ENCODE results near the gene TARS2.

The TARS2 gene

DNA sequence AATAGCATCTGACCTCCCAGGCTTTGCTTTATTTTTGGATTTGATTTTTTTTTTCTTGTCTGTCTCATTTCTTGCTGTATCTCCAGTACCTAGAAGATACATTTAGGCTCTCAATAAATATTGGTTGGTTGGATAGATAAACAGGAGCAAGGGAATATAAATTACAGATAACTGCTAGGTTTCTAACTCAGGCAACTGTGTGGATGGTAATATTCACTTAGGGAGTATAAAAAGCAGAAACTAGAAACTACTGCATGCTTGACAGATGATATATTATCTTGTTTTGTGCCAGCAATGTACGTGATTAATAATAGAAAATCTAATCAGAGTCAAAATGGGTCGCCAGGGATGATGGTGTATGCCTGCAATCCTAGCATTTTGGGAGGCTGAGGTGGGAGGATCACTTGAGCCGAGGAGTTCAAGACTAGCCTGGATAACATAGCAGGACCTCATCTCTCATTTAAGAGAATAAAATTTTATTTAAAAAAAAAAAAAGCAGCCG is 31.0 kb upstream of the TARS2 start:
- H3K27me3 ChIP-seq (ENCODE audit: low read length): no peaks in the 10 kb centered on the region
- no peaks in the 10 kb centered on the region for H3K9me2 ChIP-seq (replicated peaks; ENCODE audit: insufficient read depth, low read length)
- no peak overlapping the region for H3K4me2 ChIP-seq (ENCODE audit: low read depth, low read length, poor library complexity, severe bottlenecking)
- H3K27ac ChIP-seq (ENCODE audit: low read depth, low read length): no peak overlapping the region
- no peaks in the 10 kb centered on the region for H3K9me3 ChIP-seq (ENCODE audit: insufficient read depth, low read length)
- TF ChIP-seq EZH2phosphoT487 (conservative IDR thresholded peaks at IDR 0.05; ENCODE audit: low read length): no peak
- TF ChIP-seq, protein P1, sequence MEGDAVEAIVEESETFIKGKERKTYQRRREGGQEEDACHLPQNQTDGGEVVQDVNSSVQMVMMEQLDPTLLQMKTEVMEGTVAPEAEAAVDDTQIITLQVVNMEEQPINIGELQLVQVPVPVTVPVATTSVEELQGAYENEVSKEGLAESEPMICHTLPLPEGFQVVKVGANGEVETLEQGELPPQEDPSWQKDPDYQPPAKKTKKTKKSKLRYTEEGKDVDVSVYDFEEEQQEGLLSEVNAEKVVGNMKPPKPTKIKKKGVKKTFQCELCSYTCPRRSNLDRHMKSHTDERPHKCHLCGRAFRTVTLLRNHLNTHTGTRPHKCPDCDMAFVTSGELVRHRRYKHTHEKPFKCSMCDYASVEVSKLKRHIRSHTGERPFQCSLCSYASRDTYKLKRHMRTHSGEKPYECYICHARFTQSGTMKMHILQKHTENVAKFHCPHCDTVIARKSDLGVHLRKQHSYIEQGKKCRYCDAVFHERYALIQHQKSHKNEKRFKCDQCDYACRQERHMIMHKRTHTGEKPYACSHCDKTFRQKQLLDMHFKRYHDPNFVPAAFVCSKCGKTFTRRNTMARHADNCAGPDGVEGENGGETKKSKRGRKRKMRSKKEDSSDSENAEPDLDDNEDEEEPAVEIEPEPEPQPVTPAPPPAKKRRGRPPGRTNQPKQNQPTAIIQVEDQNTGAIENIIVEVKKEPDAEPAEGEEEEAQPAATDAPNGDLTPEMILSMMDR (IDR thresholded peaks at IDR 0.05; ENCODE audit: insufficient read depth, low read length, poor library complexity, severe bottlenecking): no peak
- H3F3A ChIP-seq (ENCODE audit: insufficient read depth): no peaks in the 10 kb centered on the region
- peaks cover 4% of the 10 kb centered on the region; the same call in 1 of the 2 replicates for H3K36me3 ChIP-seq (ENCODE audit: low read length)
- H3K9ac ChIP-seq (ENCODE audit: low read length): no peak overlapping the region
- no peaks in the 10 kb centered on the region for H3K79me2 ChIP-seq (ENCODE audit: insufficient read depth, low read length)
- no peak overlapping the region for H3K4me3 ChIP-seq (ENCODE audit: insufficient read depth, low read length, poor library complexity, severe bottlenecking)
- H2AFZ ChIP-seq (ENCODE audit: low read depth, low read length, severe bottlenecking): no peak overlapping the region
- H4K20me1 ChIP-seq (ENCODE audit: low read depth, low read length): no peaks in the 10 kb centered on the region

DNA sequence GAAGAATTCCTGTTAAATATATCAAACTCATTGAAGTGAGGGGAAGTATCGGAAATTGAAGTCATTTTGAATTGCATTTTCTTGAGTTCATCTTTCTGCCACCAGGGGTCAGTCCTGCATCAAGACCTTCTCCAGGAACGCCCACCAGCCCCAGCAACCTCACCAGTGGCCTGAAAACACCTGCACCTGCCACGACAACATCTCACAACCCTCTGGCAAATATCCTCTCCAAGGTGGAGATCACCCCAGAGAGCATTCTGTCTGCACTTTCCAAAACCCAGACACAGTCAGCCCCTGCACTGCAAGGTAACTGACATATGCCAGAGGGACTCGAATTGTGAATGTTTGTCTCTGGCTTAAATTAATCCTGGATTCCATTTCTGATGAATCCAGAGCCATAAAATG is 22.8 kb upstream of the TARS2 start:
- TF ChIP-seq, protein P1 (IDR thresholded peaks at IDR 0.05; ENCODE audit: insufficient read depth, low read length, poor library complexity, severe bottlenecking): peak; percentile 42
- TF ChIP-seq EZH2phosphoT487 (conservative IDR thresholded peaks at IDR 0.05; ENCODE audit: low read length): no peak
- no peaks in the 10 kb centered on the region for H3K27me3 ChIP-seq (ENCODE audit: low read length)
- no peak overlapping the region for H2AFZ ChIP-seq (ENCODE audit: low read depth, low read length, severe bottlenecking)
- H3K27ac ChIP-seq (ENCODE audit: low read depth, low read length): no peak overlapping the region
- no peaks in the 10 kb centered on the region for H4K20me1 ChIP-seq (ENCODE audit: low read depth, low read length)
- no peaks in the 10 kb centered on the region for H3K9me3 ChIP-seq (ENCODE audit: insufficient read depth, low read length)
- no peaks in the 10 kb centered on the region for H3K79me2 ChIP-seq (ENCODE audit: insufficient read depth, low read length)
- peaks cover 11% of the 10 kb centered on the region; the same call in 1 of the 2 replicates for H3K36me3 ChIP-seq (ENCODE audit: low read length)
- H3K4me3 ChIP-seq (ENCODE audit: insufficient read depth, low read length, poor library complexity, severe bottlenecking): no peak overlapping the region
- H3K9ac ChIP-seq (ENCODE audit: low read length): no peak overlapping the region
- H3F3A ChIP-seq (ENCODE audit: insufficient read depth): peaks cover 7% of the 10 kb centered on the region; the same call in 1 of the 2 replicates
- H3K9me2 ChIP-seq (replicated peaks; ENCODE audit: insufficient read depth, low read length): no peaks in the 10 kb centered on the region
- no peak overlapping the region for H3K4me2 ChIP-seq (ENCODE audit: low read depth, low read length, poor library complexity, severe bottlenecking)

DNA sequence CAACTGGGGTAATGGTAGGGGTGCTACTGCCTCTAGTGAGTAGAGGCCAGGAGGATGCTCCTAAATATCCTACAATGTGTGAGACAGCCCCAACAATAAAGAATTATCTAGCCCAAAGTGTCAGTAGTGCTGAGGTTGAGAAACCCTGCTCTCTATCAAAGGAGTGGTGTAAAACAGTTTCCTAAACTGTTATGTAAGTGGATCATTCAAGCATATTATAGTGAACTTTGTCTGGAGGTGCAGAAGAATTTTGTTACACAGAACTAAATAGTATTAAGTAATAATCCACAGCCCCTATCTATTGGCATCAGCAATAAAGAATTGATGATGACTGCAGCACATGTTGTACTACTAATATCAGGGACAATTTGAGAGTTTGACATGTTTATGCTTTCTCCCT is 20.3 kb upstream of the TARS2 start:
- TF ChIP-seq EZH2phosphoT487 (conservative IDR thresholded peaks at IDR 0.05; ENCODE audit: low read length): no peak
- TF ChIP-seq, protein P1 (IDR thresholded peaks at IDR 0.05; ENCODE audit: insufficient read depth, low read length, poor library complexity, severe bottlenecking): no peak
- H3K9ac ChIP-seq (ENCODE audit: low read length): no peak overlapping the region
- H3K9me3 ChIP-seq (ENCODE audit: insufficient read depth, low read length): no peaks in the 10 kb centered on the region
- H3K27me3 ChIP-seq (ENCODE audit: low read length): no peaks in the 10 kb centered on the region
- H3K9me2 ChIP-seq (replicated peaks; ENCODE audit: insufficient read depth, low read length): no peaks in the 10 kb centered on the region
- no peak overlapping the region for H3K4me3 ChIP-seq (ENCODE audit: insufficient read depth, low read length, poor library complexity, severe bottlenecking)
- H2AFZ ChIP-seq (ENCODE audit: low read depth, low read length, severe bottlenecking): no peak overlapping the region
- H3K4me2 ChIP-seq (ENCODE audit: low read depth, low read length, poor library complexity, severe bottlenecking): no peak overlapping the region
- no peaks in the 10 kb centered on the region for H3K79me2 ChIP-seq (ENCODE audit: insufficient read depth, low read length)
- H3F3A ChIP-seq (ENCODE audit: insufficient read depth): peaks cover 7% of the 10 kb centered on the region; the same call in 1 of the 2 replicates
- no peaks in the 10 kb centered on the region for H4K20me1 ChIP-seq (ENCODE audit: low read depth, low read length)
- H3K27ac ChIP-seq (ENCODE audit: low read depth, low read length): no peak overlapping the region
- H3K36me3 ChIP-seq (ENCODE audit: low read length): peaks cover 15% of the 10 kb centered on the region; the same call in 1 of the 2 replicates

Measured in SU-DHL-6 (cell line).